ENCODE results near the gene EVI5. TPM values are rescaled to one million over a fixed set of nuclear protein-coding genes. Genes with fewer than 3 reads are reported as not detected.

The EVI5 gene
- total and polyA plus RNA-seq, 12 donors, result 4.6 to 46.2 (median 24.6) TPM

- no peak for DNase-seq
- H3K9me3 ChIP-seq, result no peaks in the 10 kb centered on the region
- H3K27me3 ChIP-seq, result no peaks in the 10 kb centered on the region
- peaks cover 0 to 9% (median 0%) of the 10 kb centered on the region in 9 donors for H3K4me1 ChIP-seq
- no peak overlapping the region for H3K27ac ChIP-seq
- intact Hi-C loops (cut with DNase I), result no loop called here
- TF ChIP-seq CTCF (IDR thresholded peaks at IDR 0.05), result no peak
- ATAC-seq, result no peak
- H3K4me3 ChIP-seq, result no peak overlapping the region
- H3K36me3 ChIP-seq, result peaks cover 0 to 9% (median 0%) of the 10 kb centered on the region in 9 donors
- 94 to 98% methylated on average over 3 of the region's 3 CpGs for WGBS, 2 donors
Measured at GRCh38 chr1:92575123-92575522, 209.8 kb downstream of the EVI5 start.

GRCh38 chr1:92572520-92572919, 212.4 kb downstream of the EVI5 start:
- DNase-seq (no peak), ATAC-seq (no peak)
- 48% methylated on average over 2 of the region's 2 CpGs for whole genome bisulfite sequencing, 2 donors
- Histone ChIP-seq H3K27me3 (no peaks in the 10 kb centered on the region), H3K36me3 (peaks cover 0 to 12% (median 0%) of the 10 kb centered on the region in 9 donors), H3K27ac (no peak overlapping the region), H3K4me1 (peaks cover 0 to 9% (median 0%) of the 10 kb centered on the region in 9 donors), H3K4me3 (no peak overlapping the region), H3K9me3 (no peaks in the 10 kb centered on the region)
- TF ChIP-seq CTCF (IDR thresholded peaks at IDR 0.05), result no peak
- intact Hi-C loops (cut with DNase I), result no loop called here

GRCh38 chr1:92571578-92571977, 213.3 kb downstream of the EVI5 start:
- Histone ChIP-seq H3K4me3 (no peak overlapping the region), H3K27me3 (no peaks in the 10 kb centered on the region), H3K36me3 (peaks cover 0 to 12% (median 0%) of the 10 kb centered on the region in 9 donors), H3K4me1 (no peaks in the 10 kb centered on the region), H3K9me3 (no peaks in the 10 kb centered on the region), H3K27ac (no peak overlapping the region)
- DNase-seq (no peak), ATAC-seq (no peak)
- no peak for TF ChIP-seq CTCF (IDR thresholded peaks at IDR 0.05)
- WGBS, 2 donors, result 97 to 99% methylated on average over 2 of the region's 2 CpGs
- intact Hi-C loops (cut with DNase I), result no loop called here

- WGBS, 2 donors, result 97 to 100% methylated on average over 1 of the region's 1 CpG
- Histone ChIP-seq H3K27ac (no peak overlapping the region), H3K36me3 (peaks cover 0 to 12% (median 0%) of the 10 kb centered on the region in 9 donors), H3K4me3 (no peak overlapping the region), H3K27me3 (no peaks in the 10 kb centered on the region), H3K9me3 (no peaks in the 10 kb centered on the region), H3K4me1 (peaks cover 0 to 16% (median 0%) of the 10 kb centered on the region in 9 donors)
- intact Hi-C loops (cut with DNase I), result no loop called here
- no peak for DNase-seq
- ATAC-seq, result no peak
- TF ChIP-seq CTCF (IDR thresholded peaks at IDR 0.05), result no peak
Measured at GRCh38 chr1:92567211-92567868, 217.6 kb downstream of the EVI5 start.
